ENCODE data around the gene RYR1. TPM values are rescaled to one million over a fixed set of nuclear protein-coding genes. Genes with fewer than 3 reads are reported as not detected.
A peak's percentile ranks its signal among the peaks of the same experiment; 100 is the strongest.
"Not testable (repeated sequence)": the region's sequence is repeated elsewhere in the genome, so short reads cannot be mapped to it uniquely, and the experiment has no call there.

The RYR1 gene
- total RNA-seq, 1 donor from 2014 or later, result 9.3 TPM

GRCh38 chr19:38550376-38550775, 116.9 kb downstream of the RYR1 start:
- Mint-ChIP-seq H3K27ac (no peak overlapping the region), H3K36me3 (no peaks in the 10 kb centered on the region), H3K27me3 (peaks cover 4% of the 10 kb centered on the region), H3K4me3 (no peak overlapping the region), H3K9me3 (no peaks in the 10 kb centered on the region), H3K4me1 (ENCODE audit: unreplicated experiment) (no peaks in the 10 kb centered on the region)
- no peak for DNase-seq (ENCODE audit: extremely low spot score, unreplicated experiment)
- TF ChIP-seq CTCF (conservative IDR thresholded peaks at IDR 0.05), result no peak

GRCh38 chr19:38551450-38551813, 117.9 kb downstream of the RYR1 start:
- no peak overlapping the region for H3K4me3 Mint-ChIP-seq
- H3K36me3 Mint-ChIP-seq, result no peaks in the 10 kb centered on the region
- H3K27ac Mint-ChIP-seq, result no peak overlapping the region
- no peaks in the 10 kb centered on the region for H3K9me3 Mint-ChIP-seq
- H3K4me1 Mint-ChIP-seq (ENCODE audit: unreplicated experiment), result no peaks in the 10 kb centered on the region
- DNase-seq (ENCODE audit: extremely low spot score, unreplicated experiment), result no peak
- no peak for TF ChIP-seq CTCF (conservative IDR thresholded peaks at IDR 0.05)
- peaks cover 4% of the 10 kb centered on the region for H3K27me3 Mint-ChIP-seq

- H3K9me3 Mint-ChIP-seq; H3K4me1 Mint-ChIP-seq (ENCODE audit: unreplicated experiment); H3K36me3 Mint-ChIP-seq; H3K27ac Mint-ChIP-seq; DNase-seq (ENCODE audit: extremely low spot score, unreplicated experiment); H3K27me3 Mint-ChIP-seq; H3K4me3 Mint-ChIP-seq: not testable (repeated sequence)
Measured at GRCh38 chr19:38553239-38553638, 119.7 kb downstream of the RYR1 start.

- Mint-ChIP-seq H3K4me3 (no peak overlapping the region), H3K27me3 (peaks cover 4% of the 10 kb centered on the region), H3K9me3 (no peaks in the 10 kb centered on the region), H3K27ac (no peak overlapping the region), H3K4me1 (ENCODE audit: unreplicated experiment) (no peaks in the 10 kb centered on the region), H3K36me3 (no peaks in the 10 kb centered on the region)
- no peak for TF ChIP-seq CTCF (conservative IDR thresholded peaks at IDR 0.05)
- DNase-seq (ENCODE audit: extremely low spot score, unreplicated experiment), result no peak
Measured at GRCh38 chr19:38554676-38555141, 121.2 kb downstream of the RYR1 start.

GRCh38 chr19:38555200-38555599, 121.7 kb downstream of the RYR1 start:
- Mint-ChIP-seq H3K36me3 (no peaks in the 10 kb centered on the region), H3K4me1 (ENCODE audit: unreplicated experiment) (no peaks in the 10 kb centered on the region), H3K4me3 (no peak overlapping the region), H3K27me3 (peaks cover 4% of the 10 kb centered on the region), H3K27ac (no peak overlapping the region), H3K9me3 (no peaks in the 10 kb centered on the region)
- TF ChIP-seq CTCF (conservative IDR thresholded peaks at IDR 0.05), result no peak
- no peak for DNase-seq (ENCODE audit: extremely low spot score, unreplicated experiment)

GRCh38 chr19:38556521-38557174, 123.2 kb downstream of the RYR1 start:
- no peak for DNase-seq (ENCODE audit: extremely low spot score, unreplicated experiment)
- no peak overlapping the region for H3K4me3 Mint-ChIP-seq
- no peak overlapping the region for H3K27ac Mint-ChIP-seq
- no peaks in the 10 kb centered on the region for H3K9me3 Mint-ChIP-seq
- no peaks in the 10 kb centered on the region for H3K4me1 Mint-ChIP-seq (ENCODE audit: unreplicated experiment)
- H3K27me3 Mint-ChIP-seq, result peaks cover 1% of the 10 kb centered on the region
- H3K36me3 Mint-ChIP-seq, result no peaks in the 10 kb centered on the region
- peak; percentile 29 for TF ChIP-seq CTCF (conservative IDR thresholded peaks at IDR 0.05)
